ENCODE measurements around the gene ANLN. TPM values are rescaled to one million over a fixed set of nuclear protein-coding genes. Genes with fewer than 3 reads are reported as not detected.
"Not testable (repeated sequence)": the region's sequence is repeated elsewhere in the genome, so short reads cannot be mapped to it uniquely, and the experiment has no call there.

Gene ANLN
- total and polyA plus RNA-seq, 8 donors = 0.02 to 2.3 (median 0.43) TPM

DNA sequence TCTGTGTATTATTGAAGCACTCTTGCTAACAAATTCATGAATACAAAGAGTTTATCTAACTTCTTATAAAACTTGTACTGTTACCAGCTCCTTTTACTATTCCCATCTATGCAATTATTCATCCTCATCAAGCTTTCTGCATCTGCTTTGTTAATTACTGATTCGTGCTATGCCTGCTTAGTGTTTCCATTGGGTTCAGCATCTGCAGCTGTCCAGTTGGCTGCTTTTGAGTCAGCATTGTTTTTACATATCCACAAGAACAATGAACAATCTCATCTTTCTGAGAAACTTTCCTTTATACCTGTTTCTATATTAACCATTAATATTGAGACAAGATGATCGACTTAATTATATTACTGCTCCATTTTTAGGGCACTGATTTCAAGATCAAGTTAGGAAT lies 19.6 kb upstream of the ANLN start:
- intact Hi-C loops (cut with DNase I) = no loop called here
- TF ChIP-seq, protein P1, sequence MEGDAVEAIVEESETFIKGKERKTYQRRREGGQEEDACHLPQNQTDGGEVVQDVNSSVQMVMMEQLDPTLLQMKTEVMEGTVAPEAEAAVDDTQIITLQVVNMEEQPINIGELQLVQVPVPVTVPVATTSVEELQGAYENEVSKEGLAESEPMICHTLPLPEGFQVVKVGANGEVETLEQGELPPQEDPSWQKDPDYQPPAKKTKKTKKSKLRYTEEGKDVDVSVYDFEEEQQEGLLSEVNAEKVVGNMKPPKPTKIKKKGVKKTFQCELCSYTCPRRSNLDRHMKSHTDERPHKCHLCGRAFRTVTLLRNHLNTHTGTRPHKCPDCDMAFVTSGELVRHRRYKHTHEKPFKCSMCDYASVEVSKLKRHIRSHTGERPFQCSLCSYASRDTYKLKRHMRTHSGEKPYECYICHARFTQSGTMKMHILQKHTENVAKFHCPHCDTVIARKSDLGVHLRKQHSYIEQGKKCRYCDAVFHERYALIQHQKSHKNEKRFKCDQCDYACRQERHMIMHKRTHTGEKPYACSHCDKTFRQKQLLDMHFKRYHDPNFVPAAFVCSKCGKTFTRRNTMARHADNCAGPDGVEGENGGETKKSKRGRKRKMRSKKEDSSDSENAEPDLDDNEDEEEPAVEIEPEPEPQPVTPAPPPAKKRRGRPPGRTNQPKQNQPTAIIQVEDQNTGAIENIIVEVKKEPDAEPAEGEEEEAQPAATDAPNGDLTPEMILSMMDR (IDR thresholded peaks at IDR 0.05) = no peak
- H3K27me3 ChIP-seq = no peaks in the 10 kb centered on the region
- ATAC-seq (no peak), DNase-seq (no peak), FAIRE-seq (no peak)
- H3K27ac ChIP-seq = no peak overlapping the region
- WGBS, 2 donors = 72 to 84% methylated on average over 2 of the region's 2 CpGs
- H3K36me3 ChIP-seq = no peaks in the 10 kb centered on the region
- H3K4me1 ChIP-seq = peaks cover 0 to 5% (median 0%) of the 10 kb centered on the region in 3 donors
- H3K4me3 ChIP-seq = no peak overlapping the region
- no peaks in the 10 kb centered on the region for H3K9me3 ChIP-seq

DNA sequence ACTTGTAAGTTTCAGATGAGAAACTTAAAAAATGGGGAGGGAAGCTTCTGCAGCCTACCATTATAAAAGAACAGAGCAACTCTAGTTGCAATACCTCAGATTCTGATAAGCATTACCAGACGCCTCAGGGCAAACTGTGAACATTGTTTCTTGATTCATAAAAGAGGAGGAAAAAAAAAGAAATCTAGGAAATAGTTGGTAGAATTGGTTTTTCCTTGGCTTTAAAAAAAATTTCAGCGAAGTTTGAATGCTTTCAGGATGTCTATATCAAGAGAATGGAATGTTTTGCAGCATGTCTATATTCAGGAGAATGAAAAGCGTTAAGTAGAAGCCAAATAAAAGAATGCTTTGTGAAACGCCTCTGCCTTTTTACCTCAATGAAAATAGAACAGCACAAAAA lies 17.5 kb upstream of the ANLN start:
- Histone ChIP-seq H3K27ac (no peak overlapping the region), H3K27me3 (no peaks in the 10 kb centered on the region), H3K36me3 (no peaks in the 10 kb centered on the region), H3K4me3 (no peak overlapping the region), H3K4me1 (no peaks in the 10 kb centered on the region), H3K9me3 (no peaks in the 10 kb centered on the region)
- intact Hi-C loops (cut with DNase I) = no loop called here
- 63 to 71% methylated on average over 4 of the region's 4 CpGs for WGBS, 2 donors
- FAIRE-seq = no peak
- TF ChIP-seq, protein P1 (IDR thresholded peaks at IDR 0.05) = no peak
- ATAC-seq = no peak
- DNase-seq = no peak

DNA sequence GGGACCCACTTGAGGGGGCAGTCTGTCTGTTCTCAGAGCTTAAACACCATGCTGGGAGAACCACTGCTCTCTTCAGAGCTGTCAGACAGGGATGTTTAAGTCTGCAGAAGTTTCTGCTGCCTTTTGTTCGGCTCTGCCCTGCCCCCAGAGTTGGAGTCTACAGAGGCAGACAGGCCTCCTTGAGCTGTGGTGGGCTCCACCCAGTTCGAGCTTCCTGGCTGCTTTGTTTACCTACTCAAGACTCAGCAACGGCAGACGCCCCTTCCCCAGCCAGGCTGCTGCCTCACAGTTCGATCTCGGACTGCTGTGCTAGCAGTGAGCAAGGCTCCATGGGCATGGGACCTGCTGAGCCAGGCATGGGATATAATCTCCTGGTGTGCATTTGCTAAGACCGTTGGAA lies 11.1 kb upstream of the ANLN start:
- H3K4me1 ChIP-seq; ATAC-seq; FAIRE-seq; H3K36me3 ChIP-seq; H3K27me3 ChIP-seq; intact Hi-C loops (cut with DNase I); H3K27ac ChIP-seq; H3K4me3 ChIP-seq; DNase-seq; H3K9me3 ChIP-seq: not testable (repeated sequence)
- 76 to 79% methylated on average over 7 of the region's 7 CpGs for WGBS, 2 donors

DNA sequence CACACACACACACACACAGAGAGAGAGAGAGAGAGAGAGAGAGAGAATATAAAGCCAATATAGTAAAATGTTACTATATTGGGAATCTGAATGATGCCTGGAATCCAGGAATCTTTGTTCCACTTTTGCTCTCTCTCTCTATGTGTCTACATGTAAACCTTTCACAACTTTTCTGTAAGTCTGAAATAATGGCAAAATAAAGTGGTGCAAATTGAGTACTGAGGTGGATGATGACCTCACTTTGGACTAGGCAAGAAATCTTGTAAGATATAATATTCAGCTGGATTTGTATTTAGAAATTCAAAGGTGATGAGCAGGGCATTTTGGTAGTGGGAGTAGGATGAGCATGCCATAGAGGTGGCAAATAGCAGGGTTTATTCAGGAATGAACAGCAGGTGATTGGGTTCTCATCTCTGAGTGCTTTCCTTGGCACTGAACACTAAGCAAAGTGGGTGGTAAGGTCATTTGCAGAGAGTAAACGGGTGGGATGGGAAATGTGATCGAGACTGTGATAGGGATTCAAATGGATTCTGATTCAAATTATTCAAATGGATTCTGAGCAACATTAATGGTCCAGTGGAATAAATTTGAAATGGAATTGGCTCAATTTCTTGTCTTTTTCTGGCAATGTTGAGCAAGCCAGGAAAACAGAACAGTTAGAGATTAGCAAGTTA lies 9.7 kb upstream of the ANLN start:
- H3K9me3 ChIP-seq = no peaks in the 10 kb centered on the region
- no peak for ATAC-seq
- no peaks in the 10 kb centered on the region for H3K27me3 ChIP-seq
- intact Hi-C loops (cut with DNase I) = no loop called here
- TF ChIP-seq, protein P1 (IDR thresholded peaks at IDR 0.05) = no peak
- FAIRE-seq = no peak
- 47 to 59% methylated on average over 2 of the region's 2 CpGs for WGBS, 2 donors
- H3K4me1 ChIP-seq = no peaks in the 10 kb centered on the region
- no peak for DNase-seq
- H3K4me3 ChIP-seq = no peak overlapping the region
- H3K27ac ChIP-seq = no peak overlapping the region
- no peaks in the 10 kb centered on the region for H3K36me3 ChIP-seq

DNA sequence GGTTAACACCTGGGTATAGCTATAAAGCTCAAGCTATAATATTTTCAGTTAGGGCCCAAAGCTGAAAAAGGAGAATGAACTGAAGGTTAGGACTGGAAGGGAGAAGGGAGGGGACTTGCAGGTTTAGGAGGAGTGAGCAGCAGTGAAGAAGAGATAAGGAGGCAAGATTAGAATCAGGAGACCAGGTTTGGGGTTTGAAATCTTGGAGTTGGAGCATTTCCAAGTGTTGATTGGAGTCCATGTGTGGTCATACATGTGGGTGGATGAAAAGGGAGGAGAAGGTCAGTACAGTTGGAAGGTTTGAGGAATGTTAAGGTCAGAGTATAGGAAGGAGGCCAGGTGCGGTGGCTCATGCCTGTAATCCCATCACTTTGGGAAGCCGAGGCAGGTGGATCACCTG lies 8.6 kb upstream of the ANLN start:
- 94 to 96% methylated on average over 2 of the region's 2 CpGs for WGBS, 2 donors
- intact Hi-C loops (cut with DNase I) = no loop called here
- H3K4me3 ChIP-seq = no peak overlapping the region

DNA sequence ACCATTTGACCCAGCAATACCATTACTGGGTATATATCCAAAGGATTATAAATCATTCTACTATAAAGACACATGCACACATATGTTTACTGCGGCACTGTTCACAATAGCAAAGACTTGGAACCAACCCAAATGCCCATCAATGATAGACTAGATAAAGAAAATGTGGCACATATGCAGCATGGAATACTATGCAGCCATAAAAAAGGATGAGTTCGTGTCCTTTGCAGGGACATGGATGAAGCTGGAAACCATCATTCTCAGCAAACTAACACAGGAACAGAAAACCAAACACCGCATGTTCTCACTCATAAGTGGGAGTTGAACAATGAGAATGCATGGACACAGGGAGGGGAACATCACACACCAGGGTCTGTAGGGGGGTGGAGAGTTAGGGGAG lies 6.4 kb upstream of the ANLN start:
- H3K27me3 ChIP-seq; H3K27ac ChIP-seq; intact Hi-C loops (cut with DNase I); H3K4me1 ChIP-seq; H3K9me3 ChIP-seq; ATAC-seq; FAIRE-seq; DNase-seq; H3K4me3 ChIP-seq; H3K36me3 ChIP-seq: not testable (repeated sequence)
- 87 to 97% methylated on average over 3 of the region's 3 CpGs for WGBS, 2 donors

More for the DNA sequence above, 8.6 kb upstream of the ANLN start:
- Histone ChIP-seq H3K27ac (no peak overlapping the region), H3K36me3 (no peaks in the 10 kb centered on the region), H3K27me3 (no peaks in the 10 kb centered on the region), H3K4me1 (no peaks in the 10 kb centered on the region), H3K9me3 (no peaks in the 10 kb centered on the region)
- DNase-seq (no peak), ATAC-seq (no peak), FAIRE-seq (no peak)
- TF ChIP-seq, protein P1 (IDR thresholded peaks at IDR 0.05) = no peak

DNA sequence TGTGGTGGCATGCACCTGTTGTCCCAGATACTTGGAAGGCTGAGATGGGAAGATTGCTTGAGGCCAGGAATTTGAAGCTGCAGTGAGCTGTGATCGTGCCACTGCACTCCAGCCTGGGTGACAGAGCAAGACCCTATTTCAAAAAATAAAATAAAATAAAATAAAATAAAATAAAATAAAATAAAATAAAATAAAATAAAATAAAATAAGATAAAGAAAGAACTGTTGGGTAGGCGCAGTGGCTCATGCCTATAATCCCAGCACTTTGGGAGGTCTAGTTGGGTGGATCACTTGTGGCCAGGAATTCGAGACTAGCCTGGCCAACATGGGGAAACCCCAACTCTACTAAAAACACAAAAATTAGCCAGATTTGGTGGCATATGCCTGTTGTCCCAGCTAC lies 4.0 kb upstream of the ANLN start:
- WGBS, 2 donors = 91 to 94% methylated on average over 3 of the region's 3 CpGs

More for the DNA sequence above, 4.0 kb upstream of the ANLN start:
- H3K27ac ChIP-seq; H3K9me3 ChIP-seq; DNase-seq; ATAC-seq; H3K36me3 ChIP-seq; H3K4me3 ChIP-seq; FAIRE-seq; H3K27me3 ChIP-seq; intact Hi-C loops (cut with DNase I): not testable (repeated sequence)
- peaks cover 3 to 12% (median 6%) of the 10 kb centered on the region in 3 donors for H3K4me1 ChIP-seq
